Measurements from ENCODE around the gene HNRNPL. TPM values are rescaled to one million over a fixed set of nuclear protein-coding genes. Genes with fewer than 3 reads are reported as not detected.
A peak's percentile ranks its signal among the peaks of the same experiment; 100 is the strongest.

HNRNPL gene
- total and polyA plus RNA-seq, 2 donors (not counting 1 experiment from before 2014, with no cell fraction given), result 292 to 418 TPM

DNA sequence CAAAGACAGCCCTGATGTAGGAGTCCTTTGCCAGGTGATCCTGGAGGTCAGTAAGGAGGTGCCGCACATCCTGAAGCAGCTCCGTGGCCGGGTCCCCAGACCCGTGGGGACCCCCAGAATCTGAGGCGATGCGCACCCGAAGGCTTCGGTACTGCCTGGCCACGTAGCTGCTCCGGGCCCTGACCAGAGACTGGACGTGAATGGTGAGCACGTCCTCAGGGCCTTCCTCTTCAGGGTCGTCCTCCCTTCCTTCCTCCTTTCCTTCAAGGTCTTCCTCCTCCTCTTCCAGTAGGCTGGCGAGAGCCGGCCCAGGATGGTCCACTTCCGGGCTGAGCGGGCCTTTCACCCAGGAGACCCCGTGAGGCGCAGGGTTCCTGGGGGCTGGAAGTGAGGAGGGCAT, 20.8 kb upstream of the HNRNPL start:
- Histone ChIP-seq H3K9ac (ENCODE audit: low read length) (peak overlapping the region; percentile 91), H4K20me1 (ENCODE audit: control insufficient read depth, insufficient read depth, low read length, poor library complexity, severe bottlenecking) (no peaks in the 10 kb centered on the region), H3K4me2 (replicated peaks; ENCODE audit: low read depth, low read length, poor library complexity, severe bottlenecking) (peak overlapping the region; percentile 99), H3K4me3 (ENCODE audit: control extremely low read depth in 1 of 5, extremely low read depth in 1 of 5, insufficient read depth in 1 of 5, low read depth in 2 of 5, low read length in 4 of 5) (peak overlapping the region in 4 of 5 experiments; percentile 79 to 97 (median 88)), H2AFZ (ENCODE audit: insufficient read depth, low read depth, low read length, poor library complexity, severe bottlenecking) (peak overlapping the region; percentile 80), H3K4me1 (ENCODE audit: control insufficient read depth in 2 of 2, insufficient read depth in 2 of 2, low read length in 2 of 2) (peaks cover 34 to 47% of the 10 kb centered on the region in 2 donors), H3K79me2 (ENCODE audit: control insufficient read depth, insufficient read depth, low read length) (peaks cover 20% of the 10 kb centered on the region), H3K27ac (ENCODE audit: low read length in 2 of 2) (peak overlapping the region; percentile 28 to 76), H3K27me3 (replicated peaks in 1 of 4; ENCODE audit: control extremely low read depth in 1 of 4, control insufficient read depth in 3 of 4, insufficient read depth in 4 of 4, low read length in 3 of 4) (no peaks in the 10 kb centered on the region), H3K36me3 (replicated peaks in 1 of 2; ENCODE audit: control extremely low read depth in 1 of 2, control insufficient read depth in 1 of 2, extremely low read depth in 1 of 2, insufficient read depth in 2 of 2, low read length in 1 of 2) (peaks cover 0 to 7% of the 10 kb centered on the region in 2 experiments), H3K9me3 (ENCODE audit: control extremely low read depth in 1 of 3, control insufficient read depth in 2 of 3, insufficient read depth in 1 of 3, low read length in 2 of 3) (peaks cover 0 to 3% (median 0%) of the 10 kb centered on the region in 3 donors)
- WGBS (ENCODE audit: insufficient coverage), result 94% methylated on average over 14 of the region's 19 CpGs
- TF ChIP-seq, protein P1, sequence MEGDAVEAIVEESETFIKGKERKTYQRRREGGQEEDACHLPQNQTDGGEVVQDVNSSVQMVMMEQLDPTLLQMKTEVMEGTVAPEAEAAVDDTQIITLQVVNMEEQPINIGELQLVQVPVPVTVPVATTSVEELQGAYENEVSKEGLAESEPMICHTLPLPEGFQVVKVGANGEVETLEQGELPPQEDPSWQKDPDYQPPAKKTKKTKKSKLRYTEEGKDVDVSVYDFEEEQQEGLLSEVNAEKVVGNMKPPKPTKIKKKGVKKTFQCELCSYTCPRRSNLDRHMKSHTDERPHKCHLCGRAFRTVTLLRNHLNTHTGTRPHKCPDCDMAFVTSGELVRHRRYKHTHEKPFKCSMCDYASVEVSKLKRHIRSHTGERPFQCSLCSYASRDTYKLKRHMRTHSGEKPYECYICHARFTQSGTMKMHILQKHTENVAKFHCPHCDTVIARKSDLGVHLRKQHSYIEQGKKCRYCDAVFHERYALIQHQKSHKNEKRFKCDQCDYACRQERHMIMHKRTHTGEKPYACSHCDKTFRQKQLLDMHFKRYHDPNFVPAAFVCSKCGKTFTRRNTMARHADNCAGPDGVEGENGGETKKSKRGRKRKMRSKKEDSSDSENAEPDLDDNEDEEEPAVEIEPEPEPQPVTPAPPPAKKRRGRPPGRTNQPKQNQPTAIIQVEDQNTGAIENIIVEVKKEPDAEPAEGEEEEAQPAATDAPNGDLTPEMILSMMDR (IDR thresholded peaks at IDR 0.05), result no peak
- no peak for TF ChIP-seq EZH2 (IDR thresholded peaks at IDR 0.05; ENCODE audit: borderline replicate concordance, insufficient read depth, low read depth, low read length, poor library complexity, severe bottlenecking)
- intact Hi-C loops (cut with micrococcal nuclease), result loop anchor here (1.0 kb wide), 2 partner anchors 8 to 60 kb away; partner anchors contain the start of genes MRPS12, RINL and SARS2
- H3K27me3 Mint-ChIP-seq, result no peaks in the 10 kb centered on the region
- H3K4me3 Mint-ChIP-seq, result peak overlapping the region; percentile 95
- no peaks in the 10 kb centered on the region for H3K9me3 Mint-ChIP-seq (ENCODE audit: insufficient read depth)
- ChIA-PET POLR2A (interaction anchor here (0.6 to 10.3 kb wide), 7 partner anchors 7 to 39 kb away, joined by 3 to 237 read pairs (median 6); partner anchors contain the start of genes ECH1, HNRNPL and RINL), CTCF (interaction anchor here (0.7 to 4.2 kb wide), 13 partner anchors 10 to 252 kb away, joined by 3 to 42 read pairs (median 9); partner anchors contain the start of genes ECH1 and EIF3K)
- no peak for DNase-seq
- H3K27ac Mint-ChIP-seq, result peak overlapping the region; percentile 76
- peaks cover 48% of the 10 kb centered on the region for H3K4me1 Mint-ChIP-seq
- ATAC-seq (ENCODE audit: low read depth), result no peak
